Kidney (tissue), 14 donors: ENCODE data around the gene SKOR1. TPM values are rescaled to one million over a fixed set of nuclear protein-coding genes. Genes with fewer than 3 reads are reported as not detected.

Experiments
- DNase-seq, 5 donors: peaks; one replicate each; pipeline ENCODE4 v3.0.0-alpha.2; 2013 to 2020
- FAIRE-seq: peaks from 2 replicates; lab custom pipeline; 2012; peaks lifted over from hg19 to GRCh38; lab: Jason Lieb, UNC
- H3K27ac ChIP-seq, 2 donors: one replicate each; pipeline ENCODE4 v1.7.0; 2013; ENCODE audit warnings: low read depth in 2 of 2, low read length in 2 of 2, inconsistent platforms in 1 of 2
- H3K27me3 ChIP-seq: one replicate; pipeline ENCODE4 v1.7.1; 2013; ENCODE audit warnings: low read length, inconsistent platforms; ENCODE audit not compliant: control insufficient read depth, insufficient read depth
- H3K36me3 ChIP-seq, 3 donors: one replicate each; pipeline versions ENCODE4 v1.7.0 to v1.7.1; 2013; ENCODE audit warnings: low read length in 3 of 3, control low read depth in 1 of 3, inconsistent platforms in 1 of 3; ENCODE audit not compliant: insufficient read depth in 3 of 3, control insufficient read depth in 2 of 3
- H3K4me1 ChIP-seq, 3 donors: one replicate each; pipeline versions ENCODE4 v1.7.0 to v1.7.1; 2013; ENCODE audit warnings: low read length in 3 of 3, inconsistent platforms in 1 of 3, low read depth in 1 of 3; ENCODE audit not compliant: control insufficient read depth in 2 of 3, insufficient read depth in 2 of 3
- H3K4me3 ChIP-seq, 3 donors: one replicate each; pipeline versions ENCODE4 v1.7.0 to v1.8.1; 2013; ENCODE audit warnings: low read length in 3 of 3, control low read depth in 1 of 3, inconsistent platforms in 1 of 3
- H3K9ac ChIP-seq, 3 donors: one replicate each; pipeline versions ENCODE4 v1.7.0 to v1.7.1; 2013; ENCODE audit warnings: low read length in 3 of 3, control low read depth in 1 of 3, inconsistent platforms in 1 of 3
- H3K9me3 ChIP-seq, 3 donors: one replicate each; pipeline versions ENCODE4 v1.7.0 to v1.7.1; 2013; ENCODE audit warnings: low read length in 3 of 3, control low read depth in 1 of 3, inconsistent platforms in 1 of 3; ENCODE audit not compliant: control insufficient read depth in 2 of 3, insufficient read depth in 1 of 3
- intact Hi-C: fragments of 100-400 bp; cut with DNase I; formaldehyde crosslinking; loops from one replicate; pipeline ENCODE4 v1.11.1; 2022
- polyA plus RNA-seq: library from polyadenylated mRNA; stranded (reverse); fragments of 350-450 nt; fragmentation: Illumina TruSeq; extraction: RNeasy Lipid Tissue Mini Kit (QIAGEN cat#74804); gene quantifications from one replicate; pipeline ENCODE4 v1.2.3, GENCODE V29; 2014; ENCODE audit warnings: low read depth, low replicate concordance; ENCODE audit not compliant: insufficient read depth
- total RNA-seq: library from RNA; stranded (reverse); fragmentation: NEBNext Ultra II Directional; extraction: Animal tissue kit (Norgen Biotek cat#: 25700); gene quantifications from one replicate; pipeline ENCODE4 v1.2.1, GENCODE V29; 2021
- TF ChIP-seq, protein P1 (sequence below): IDR thresholded peaks from 3 replicates; pipeline ENCODE4 v1.5.1; 2012; ENCODE audit warnings: mild to moderate bottlenecking, moderate library complexity, borderline replicate concordance; ENCODE audit not compliant: insufficient read depth; ENCODE audit errors: extremely low read depth
- donor health status: control.
- donor health status: control.
- donor health status: control.
- donor health status: control.
- donor health status: control.
- donor health status: DM: yes; HTN: yes; CAD: no.
- donor health status: Normal renal cell carcinoma (clear cell type).

Gene SKOR1
- total and polyA plus RNA-seq, 2 donors from 2014 or later, result 0.22 to 0.57 TPM

DNA sequence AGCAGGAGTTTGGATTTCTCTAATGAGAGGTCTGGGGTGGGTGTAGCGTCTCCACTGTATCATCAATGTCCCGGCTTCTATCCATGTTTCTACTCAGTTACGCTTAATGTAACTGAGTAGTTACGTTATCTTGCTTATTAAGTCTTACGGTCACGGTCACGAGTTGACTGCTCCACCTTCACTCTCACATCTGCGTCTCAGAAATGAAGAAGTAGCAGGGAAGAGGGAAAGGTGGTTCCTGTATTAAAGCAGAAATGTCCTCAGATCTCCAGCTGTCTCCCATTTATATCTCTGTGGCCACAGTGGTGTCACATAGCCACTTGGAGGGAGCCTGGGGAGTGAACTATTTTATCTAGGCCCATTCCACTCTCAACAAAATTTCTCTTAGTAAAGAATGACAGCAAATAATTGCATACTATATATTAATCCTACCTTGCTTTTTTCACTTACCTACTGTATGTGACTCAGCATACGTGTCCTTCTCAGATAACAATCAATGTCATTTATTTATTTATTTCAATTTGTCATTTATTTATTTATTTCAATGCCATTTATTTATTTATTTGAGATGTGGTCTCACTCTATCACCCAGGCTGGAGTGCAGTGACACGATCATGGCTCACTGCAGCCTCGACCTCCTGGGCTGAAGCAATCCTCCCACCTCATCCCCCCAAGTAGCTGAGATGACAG lies 54.3 kb downstream of the SKOR1 start:
- no peaks in the 10 kb centered on the region for H3K9me3 ChIP-seq
- DNase-seq (no peak), FAIRE-seq (no peak)
- TF ChIP-seq, protein P1, sequence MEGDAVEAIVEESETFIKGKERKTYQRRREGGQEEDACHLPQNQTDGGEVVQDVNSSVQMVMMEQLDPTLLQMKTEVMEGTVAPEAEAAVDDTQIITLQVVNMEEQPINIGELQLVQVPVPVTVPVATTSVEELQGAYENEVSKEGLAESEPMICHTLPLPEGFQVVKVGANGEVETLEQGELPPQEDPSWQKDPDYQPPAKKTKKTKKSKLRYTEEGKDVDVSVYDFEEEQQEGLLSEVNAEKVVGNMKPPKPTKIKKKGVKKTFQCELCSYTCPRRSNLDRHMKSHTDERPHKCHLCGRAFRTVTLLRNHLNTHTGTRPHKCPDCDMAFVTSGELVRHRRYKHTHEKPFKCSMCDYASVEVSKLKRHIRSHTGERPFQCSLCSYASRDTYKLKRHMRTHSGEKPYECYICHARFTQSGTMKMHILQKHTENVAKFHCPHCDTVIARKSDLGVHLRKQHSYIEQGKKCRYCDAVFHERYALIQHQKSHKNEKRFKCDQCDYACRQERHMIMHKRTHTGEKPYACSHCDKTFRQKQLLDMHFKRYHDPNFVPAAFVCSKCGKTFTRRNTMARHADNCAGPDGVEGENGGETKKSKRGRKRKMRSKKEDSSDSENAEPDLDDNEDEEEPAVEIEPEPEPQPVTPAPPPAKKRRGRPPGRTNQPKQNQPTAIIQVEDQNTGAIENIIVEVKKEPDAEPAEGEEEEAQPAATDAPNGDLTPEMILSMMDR, result no peak
- no peaks in the 10 kb centered on the region for H3K27me3 ChIP-seq
- H3K4me3 ChIP-seq, result no peak overlapping the region
- peaks cover 0 to 5% (median 5%) of the 10 kb centered on the region in 3 donors for H3K4me1 ChIP-seq
- intact Hi-C loops, result no loop called here
- H3K9ac ChIP-seq, result no peak overlapping the region
- H3K36me3 ChIP-seq, result no peaks in the 10 kb centered on the region
- H3K27ac ChIP-seq, result no peak overlapping the region

DNA sequence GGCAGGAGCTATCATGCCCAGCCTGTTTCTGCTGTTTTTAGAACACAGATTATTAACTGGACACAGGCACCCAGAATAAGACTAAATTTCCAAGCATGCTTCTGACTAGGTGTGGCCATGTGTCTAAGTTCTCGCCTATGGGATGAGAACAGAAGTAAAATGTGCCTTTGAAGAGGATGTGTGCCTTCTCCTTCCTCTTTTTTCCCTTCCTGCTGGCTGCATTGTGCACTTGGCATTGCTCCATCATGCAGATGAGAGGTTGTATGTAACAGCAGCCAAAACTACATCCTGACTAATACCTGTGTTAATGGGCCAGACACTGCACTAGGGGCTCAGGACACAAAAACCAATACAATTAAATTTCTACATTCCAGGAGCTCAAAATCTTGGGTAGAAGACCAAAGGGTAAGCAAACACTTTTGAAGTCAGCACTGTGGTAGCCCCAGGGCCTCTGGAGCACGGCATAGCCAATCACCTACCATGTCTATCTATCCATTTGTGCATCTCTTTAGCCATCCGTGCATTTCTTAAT lies 55.4 kb downstream of the SKOR1 start:
- no peaks in the 10 kb centered on the region for H3K9me3 ChIP-seq
- H3K9ac ChIP-seq, result no peak overlapping the region
- DNase-seq (no peak), FAIRE-seq (no peak)
- intact Hi-C loops, result no loop called here
- no peaks in the 10 kb centered on the region for H3K27me3 ChIP-seq
- TF ChIP-seq, protein P1, result no peak
- no peak overlapping the region for H3K27ac ChIP-seq
- H3K36me3 ChIP-seq, result no peaks in the 10 kb centered on the region
- H3K4me3 ChIP-seq, result no peak overlapping the region
- H3K4me1 ChIP-seq, result peaks cover 0 to 5% (median 5%) of the 10 kb centered on the region in 3 donors

DNA sequence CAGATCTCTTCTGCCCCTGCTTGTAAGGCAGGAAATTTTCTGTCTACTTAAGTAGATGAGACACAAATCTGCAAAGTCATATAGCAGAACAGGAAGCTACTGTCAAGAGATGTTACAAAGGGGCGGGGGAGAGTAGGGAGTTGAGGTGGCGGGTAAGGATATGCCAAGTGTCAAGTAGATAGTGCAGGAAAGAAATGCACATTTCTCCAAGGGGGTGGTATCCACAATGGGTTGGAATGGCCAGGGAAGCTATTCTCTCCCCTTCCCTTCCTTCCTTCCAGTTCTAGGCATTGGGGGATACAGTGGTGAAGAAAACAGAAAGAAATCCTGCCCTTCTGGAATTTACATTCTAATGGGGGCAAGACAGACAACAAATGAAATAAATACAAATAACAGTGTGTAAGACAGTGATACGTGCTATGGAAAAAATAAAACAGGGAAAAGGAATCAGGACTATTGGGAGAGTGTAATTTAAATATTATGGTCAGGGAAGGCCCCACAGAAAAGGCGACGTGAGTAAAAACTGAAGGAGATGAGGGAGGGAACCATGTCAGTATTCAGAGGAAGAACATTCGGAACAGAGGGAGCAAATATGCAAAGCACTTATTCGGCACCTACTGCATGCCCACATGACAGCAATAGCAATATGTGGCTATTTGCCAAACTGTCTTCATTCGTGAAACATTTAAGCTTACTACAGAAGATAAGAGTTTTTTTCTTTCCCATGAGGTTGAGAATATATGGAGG lies 57.4 kb downstream of the SKOR1 start:
- intact Hi-C loops, result no loop called here
- peaks cover 0 to 5% (median 5%) of the 10 kb centered on the region in 3 donors for H3K4me1 ChIP-seq
- H3K4me3 ChIP-seq, result no peak overlapping the region
- no peaks in the 10 kb centered on the region for H3K36me3 ChIP-seq
- no peak overlapping the region for H3K27ac ChIP-seq
- no peaks in the 10 kb centered on the region for H3K27me3 ChIP-seq
- TF ChIP-seq, protein P1, result no peak
- FAIRE-seq, result no peak
- no peaks in the 10 kb centered on the region for H3K9me3 ChIP-seq
- H3K9ac ChIP-seq, result no peak overlapping the region
- peak in 2 of 5 donors; percentile 37 to 64 for DNase-seq
